GM12878 (cell line): ENCODE data around the gene FCER2. TPM values are rescaled to one million over a fixed set of nuclear protein-coding genes. Genes with fewer than 3 reads are reported as not detected.

Experiments used
- ATAC-seq: fragments of 200-7000 bp; cut with Tn5 transposase; 3 replicates; pipeline ENCODE4 v1.9.1; 2020; ENCODE audit warnings: mild to moderate bottlenecking, moderate library complexity
- BruUV-seq: library from RNA; stranded (reverse); fragments of 400-500 nt; replicated peaks from 2 replicates; lab custom pipeline; 2021; lab: Mats Ljungman, UMichigan
- CTCF ChIA-PET: fragments of 300-600 bp; sonication (Branson Sonifier 250); formaldehyde crosslinking; extraction: SDS; loops from one replicate; lab custom pipeline; 2021; ENCODE audit warnings: inconsistent platforms; lab: Yijun Ruan, JAX
- POLR2A ChIA-PET: fragments of 350-600 bp; formaldehyde crosslinking; extraction: SDS; loops from one replicate; lab custom pipeline; 2021; ENCODE audit warnings: inconsistent platforms; lab: Charles Lee
- RAD21 ChIA-PET: fragments of 300-600 bp; sonication (Branson Sonifier 250); formaldehyde crosslinking; loops from one replicate; lab custom pipeline; 2023; ENCODE audit warnings: antibody characterized with exemption; ENCODE audit not compliant: unreplicated experiment; lab: Charles Lee
- SMC1A ChIA-PET: fragments of 300-600 bp; sonication (Branson Sonifier 250); formaldehyde crosslinking; loops from one replicate; lab custom pipeline; 2023; ENCODE audit not compliant: unreplicated experiment, uncharacterized antibody; lab: Charles Lee
- DNase-seq: peaks from one replicate; pipeline ENCODE4 v3.0.0-alpha.2; 2011; ENCODE audit warnings: low read depth, low spot score
- FAIRE-seq: peaks from 3 replicates; lab custom pipeline; 2011; peaks lifted over from hg19 to GRCh38; lab: Jason Lieb, UNC
- H2AFZ ChIP-seq: 2 replicates; pipeline ENCODE4 v1.6.0; 2011; ENCODE audit warnings: low read depth, low read length, control low read depth; ENCODE audit not compliant: control insufficient read depth
- H3K27ac ChIP-seq: 2 replicates; pipeline ENCODE4 v1.5.1; 2011; ENCODE audit warnings: control low read depth; ENCODE audit not compliant: control insufficient read depth, insufficient read depth
- H3K27me3 ChIP-seq, 2 experiments: replicated peaks in 1 of 2; 2 replicates each; pipeline versions ENCODE4 v1.6.0 to v1.6.1; 2011; ENCODE audit warnings: low read length in 1 of 2; ENCODE audit not compliant: control insufficient read depth in 2 of 2, insufficient read depth in 2 of 2
- H3K36me3 ChIP-seq, 2 experiments: 2 replicates each; pipeline ENCODE4 v1.5.1; 2011; ENCODE audit warnings: low read length in 1 of 2; ENCODE audit not compliant: control insufficient read depth in 2 of 2, insufficient read depth in 2 of 2
- H3K4me1 ChIP-seq: 2 replicates; pipeline ENCODE4 v1.6.1; 2011; ENCODE audit warnings: mild to moderate bottlenecking, low read length, moderate library complexity, mixed read lengths; ENCODE audit not compliant: control insufficient read depth, insufficient read depth
- H3K4me2 ChIP-seq: 2 replicates; pipeline ENCODE4 v1.6.0; 2011; ENCODE audit warnings: control low read depth; ENCODE audit not compliant: control insufficient read depth, insufficient read depth
- H3K4me3 ChIP-seq: fragments of 200-600 bp; sonication (generic); 2 replicates; pipeline ENCODE4 v1.5.1; 2016
- H3K79me2 ChIP-seq: 2 replicates; pipeline ENCODE4 v1.6.0; 2011; ENCODE audit warnings: low read length; ENCODE audit not compliant: control insufficient read depth, insufficient read depth
- H3K9ac ChIP-seq: 2 replicates; pipeline ENCODE4 v1.8.0; 2011; ENCODE audit warnings: low read length, control low read depth, mixed read lengths; ENCODE audit not compliant: control insufficient read depth, insufficient read depth
- H3K9me3 ChIP-seq: replicated peaks from 3 replicates; pipeline ENCODE4 v1.5.1; 2011; ENCODE audit warnings: mild to moderate bottlenecking, low read length; ENCODE audit not compliant: control insufficient read depth, insufficient read depth
- H4K20me1 ChIP-seq: 2 replicates; pipeline ENCODE4 v1.6.0; 2011; ENCODE audit not compliant: control insufficient read depth, insufficient read depth
- MTA2 ChIP-seq: fragments of 450-650 bp; IDR thresholded peaks from 2 replicates; pipeline ENCODE4 v1.6.1; 2016; ENCODE audit warnings: low read depth, mild to moderate bottlenecking, moderate library complexity
- MTA3 ChIP-seq: IDR thresholded peaks from 2 replicates; pipeline ENCODE4 v1.6.1; 2012; ENCODE audit warnings: low read length, inconsistent platforms, borderline replicate concordance
- MYC ChIP-seq: IDR thresholded peaks from 2 replicates; pipeline ENCODE4 v1.6.1; 2011; ENCODE audit warnings: mild to moderate bottlenecking, low read length, moderate library complexity, inconsistent platforms; ENCODE audit not compliant: insufficient read depth, insufficient replicate concordance, insufficient read length, severe bottlenecking
- NRF1 ChIP-seq: conservative IDR thresholded peaks from 2 replicates; pipeline ENCODE4 v1.6.1; 2011; ENCODE audit warnings: mild to moderate bottlenecking, low read depth, low read length, improper control_type of control experiment
- POLR2A ChIP-seq: IDR thresholded peaks from 2 replicates; pipeline ENCODE4 v1.6.1; 2011; ENCODE audit warnings: low read depth, mild to moderate bottlenecking, low read length
- POLR2AphosphoS2 ChIP-seq: IDR thresholded peaks from 2 replicates; pipeline ENCODE4 v1.6.1; 2011; ENCODE audit warnings: low read depth, mild to moderate bottlenecking, low read length, improper control_type of control experiment, moderate library complexity
- POLR2AphosphoS5 ChIP-seq: IDR thresholded peaks from 2 replicates; pipeline ENCODE4 v1.6.1; 2011; ENCODE audit warnings: mild to moderate bottlenecking, low read length, inconsistent platforms
- RAD51 ChIP-seq: fragments of 450-650 bp; IDR thresholded peaks from 2 replicates; pipeline ENCODE4 v1.6.1; 2016; ENCODE audit warnings: moderate library complexity, mild to moderate bottlenecking, inconsistent platforms
- SMAD1 ChIP-seq: fragments of 450-650 bp; IDR thresholded peaks from 2 replicates; pipeline ENCODE4 v1.6.1; 2018; ENCODE audit warnings: mild to moderate bottlenecking, low read depth; ENCODE audit not compliant: partially characterized antibody
- SMAD5 ChIP-seq: IDR thresholded peaks from 2 replicates; pipeline ENCODE4 v1.6.1; 2016; ENCODE audit warnings: antibody characterized with exemption, low read depth
- SP1 ChIP-seq: IDR thresholded peaks from one replicate; pipeline ENCODE4 v1.6.1; 2011; ENCODE audit warnings: low read depth, low read length
- ZNF217 ChIP-seq: fragments of 450-650 bp; IDR thresholded peaks from 2 replicates; pipeline ENCODE4 v1.6.1; 2017; ENCODE audit warnings: antibody characterized with exemption, mild to moderate bottlenecking
- ZNF622 ChIP-seq: fragments of 450-650 bp; IDR thresholded peaks from 2 replicates; pipeline ENCODE4 v1.6.1; 2017; ENCODE audit warnings: mild to moderate bottlenecking, inconsistent platforms
- WGBS: methylation state at CpG from one replicate; pipeline ENCODE4 v1.1.6; 2016; ENCODE audit warnings: low lambda C conversion rate; ENCODE audit not compliant: insufficient replicate concordance, insufficient coverage; ENCODE audit errors: missing lambda C conversion rate; 5-methylcytosine and 5-hydroxymethylcytosine counted together
- in situ Hi-C: fragments of 300-500 bp; cut with MboI; formaldehyde crosslinking; loops from 9 replicates; pipeline ENCODE4 v1.14.3; 2018; ENCODE audit warnings: mixed read lengths
- intact Hi-C: fragments of 100-400 bp; cut with micrococcal nuclease; formaldehyde crosslinking; loops from one replicate; pipeline ENCODE4 v1.14.2; 2022; ENCODE audit not compliant: unreplicated experiment
- polyA plus RNA-seq, 11 experiments: library from polyadenylated mRNA; depleted of rRNA in 4 of 11; unstranded in 6 of 11; stranded (reverse) in 5 of 11; fragments of >200 nt; fragmentation: Nextera tagmentation in 4 of 11; fragmentation: Illumina TruSeq in 1 of 11; extraction: Ambion mirVana in 4 of 11; extraction: Trizol in 1 of 11; gene quantifications; 1 replicate in 1 of 11; 2 replicates in 10 of 11; pipeline versions ENCODE4 v1.2.1 to v1.2.3, GENCODE V29; 2011 to 2016; ENCODE audit warnings: inconsistent platforms in 2 of 11, missing spikeins in 2 of 11, low read depth in 1 of 11
- total RNA-seq, 4 experiments: library from RNA; depleted of rRNA in 3 of 4; stranded (reverse); fragments of >200 nt in 3 of 4; fragmentation: Illumina TruSeq in 1 of 4; extraction: Trizol in 1 of 4; gene quantifications; 2 replicates each; pipeline versions ENCODE4 v1.2.1 to v1.2.3, GENCODE V29; 2013 to 2021
- TF ChIP-seq, protein P1 (sequence below): IDR thresholded peaks from 2 replicates; pipeline ENCODE4 v1.6.1; 2011; ENCODE audit warnings: borderline replicate concordance, low read depth, mild to moderate bottlenecking, moderate library complexity, low read length; ENCODE audit not compliant: insufficient read depth, poor library complexity, severe bottlenecking
- TF ChIP-seq, protein P2 (sequence below): fragments of 450-650 bp; IDR thresholded peaks from 2 replicates; pipeline ENCODE4 v1.6.1; 2017; ENCODE audit warnings: borderline replicate concordance

Gene FCER2
- total and polyA plus RNA-seq, 10 of the 15 experiments (the other 5 are each of a cell fraction or from before 2014, with no cell fraction given): 44.0 to 424 (median 241) TPM

DNA sequence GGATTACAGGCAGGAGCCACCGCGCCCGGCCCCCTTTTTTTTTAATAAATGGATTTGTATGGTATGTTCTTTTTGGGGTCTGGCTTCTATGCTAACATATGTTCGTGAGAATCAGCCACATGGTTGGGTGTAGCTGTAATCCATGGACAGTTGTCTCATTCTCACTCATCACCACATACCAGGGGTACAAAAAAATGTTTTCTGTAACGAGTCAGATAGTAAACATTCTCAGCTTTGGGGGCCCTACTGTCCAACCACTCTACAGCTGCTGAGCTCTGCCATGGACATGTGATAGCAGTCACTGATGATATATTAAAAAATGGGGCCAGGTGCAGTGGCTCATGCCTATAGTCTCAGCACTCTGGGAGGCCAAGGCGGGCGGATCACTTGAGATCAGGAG is 38.2 kb downstream of the FCER2 start:
- ChIA-PET POLR2A (no interaction called here), CTCF (no interaction called here), SMC1A (no interaction called here), RAD21 (no interaction called here)
- H3K4me1 ChIP-seq: peaks cover 4% of the 10 kb centered on the region
- 70% methylated on average over 7 of the region's 7 CpGs for WGBS
- H3K4me2 ChIP-seq: no peak overlapping the region
- no peak overlapping the region for H3K9ac ChIP-seq
- H3K4me3 ChIP-seq: no peak overlapping the region
- H3K27me3 ChIP-seq: no peaks in the 10 kb centered on the region
- H3K36me3 ChIP-seq: no peaks in the 10 kb centered on the region
- intact Hi-C loops (no loop called here), in situ Hi-C loops (no loop called here)
- H3K9me3 ChIP-seq: no peaks in the 10 kb centered on the region
- ATAC-seq (no peak), FAIRE-seq (no peak), DNase-seq (no peak)
- no TSS peak for BruUV-seq
- H3K27ac ChIP-seq: no peak overlapping the region
- no peaks in the 10 kb centered on the region for H3K79me2 ChIP-seq
- no peaks in the 10 kb centered on the region for H4K20me1 ChIP-seq
- H2AFZ ChIP-seq: no peak overlapping the region
- TF ChIP-seq RAD51 (no peak), MTA2 (no peak), MTA3 (no peak), POLR2AphosphoS5 (no peak), MYC (no peak), SP1 (no peak), POLR2A (no peak), SMAD1 (no peak), ZNF217 (no peak), ZNF622 (no peak), SMAD5 (no peak), POLR2AphosphoS2 (no peak), NRF1 (no peak)
- TF ChIP-seq, protein P1, sequence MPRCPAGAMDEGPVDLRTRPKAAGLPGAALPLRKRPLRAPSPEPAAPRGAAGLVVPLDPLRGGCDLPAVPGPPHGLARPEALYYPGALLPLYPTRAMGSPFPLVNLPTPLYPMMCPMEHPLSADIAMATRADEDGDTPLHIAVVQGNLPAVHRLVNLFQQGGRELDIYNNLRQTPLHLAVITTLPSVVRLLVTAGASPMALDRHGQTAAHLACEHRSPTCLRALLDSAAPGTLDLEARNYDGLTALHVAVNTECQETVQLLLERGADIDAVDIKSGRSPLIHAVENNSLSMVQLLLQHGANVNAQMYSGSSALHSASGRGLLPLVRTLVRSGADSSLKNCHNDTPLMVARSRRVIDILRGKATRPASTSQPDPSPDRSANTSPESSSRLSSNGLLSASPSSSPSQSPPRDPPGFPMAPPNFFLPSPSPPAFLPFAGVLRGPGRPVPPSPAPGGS: no peak
- TF ChIP-seq, protein P2, sequence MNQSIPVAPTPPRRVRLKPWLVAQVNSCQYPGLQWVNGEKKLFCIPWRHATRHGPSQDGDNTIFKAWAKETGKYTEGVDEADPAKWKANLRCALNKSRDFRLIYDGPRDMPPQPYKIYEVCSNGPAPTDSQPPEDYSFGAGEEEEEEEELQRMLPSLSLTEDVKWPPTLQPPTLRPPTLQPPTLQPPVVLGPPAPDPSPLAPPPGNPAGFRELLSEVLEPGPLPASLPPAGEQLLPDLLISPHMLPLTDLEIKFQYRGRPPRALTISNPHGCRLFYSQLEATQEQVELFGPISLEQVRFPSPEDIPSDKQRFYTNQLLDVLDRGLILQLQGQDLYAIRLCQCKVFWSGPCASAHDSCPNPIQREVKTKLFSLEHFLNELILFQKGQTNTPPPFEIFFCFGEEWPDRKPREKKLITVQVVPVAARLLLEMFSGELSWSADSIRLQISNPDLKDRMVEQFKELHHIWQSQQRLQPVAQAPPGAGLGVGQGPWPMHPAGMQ: no peak
